LNCaP clone FGC (cell line): ENCODE measurements around the gene CRABP1.
A peak's percentile ranks its signal among the peaks of the same experiment; 100 is the strongest.

Source experiments
- DNase-seq: peaks from one replicate; pipeline ENCODE4 v3.0.0-alpha.2; 2011; ENCODE audit warnings: low read depth
- H3K4me3 ChIP-seq: 2 replicates; pipeline ENCODE4 v1.5.1; 2011; ENCODE audit warnings: mild to moderate bottlenecking, low read depth, low read length, control low read depth
- TF ChIP-seq, protein P1 (sequence below): IDR thresholded peaks from 2 replicates; pipeline ENCODE4 v1.5.1; 2012; ENCODE audit warnings: mild to moderate bottlenecking; ENCODE audit not compliant: control insufficient read depth, insufficient read depth; ENCODE audit errors: extremely low read depth

The CRABP1 gene

DNA sequence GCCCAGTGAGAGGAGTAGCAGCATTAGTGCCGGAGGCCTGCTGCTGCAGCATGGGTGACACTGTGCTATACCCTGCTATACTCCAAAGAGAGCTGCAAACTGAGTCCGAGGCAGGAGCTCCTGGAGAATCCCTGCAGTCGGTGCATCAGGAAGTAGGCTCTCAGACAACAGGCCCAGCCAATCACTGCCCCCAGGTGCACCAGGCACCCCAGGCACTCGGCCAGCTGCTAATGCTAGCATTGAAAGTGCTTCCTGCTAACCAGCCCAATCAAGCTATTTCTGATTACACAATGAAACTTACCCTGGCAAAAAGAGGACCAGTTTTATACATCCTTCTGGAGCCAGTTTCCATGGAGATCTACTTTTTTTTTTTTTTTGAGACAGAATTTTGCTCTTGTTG is 52.3 kb downstream of the CRABP1 start:
- no peak overlapping the region for H3K4me3 ChIP-seq
- TF ChIP-seq, protein P1, sequence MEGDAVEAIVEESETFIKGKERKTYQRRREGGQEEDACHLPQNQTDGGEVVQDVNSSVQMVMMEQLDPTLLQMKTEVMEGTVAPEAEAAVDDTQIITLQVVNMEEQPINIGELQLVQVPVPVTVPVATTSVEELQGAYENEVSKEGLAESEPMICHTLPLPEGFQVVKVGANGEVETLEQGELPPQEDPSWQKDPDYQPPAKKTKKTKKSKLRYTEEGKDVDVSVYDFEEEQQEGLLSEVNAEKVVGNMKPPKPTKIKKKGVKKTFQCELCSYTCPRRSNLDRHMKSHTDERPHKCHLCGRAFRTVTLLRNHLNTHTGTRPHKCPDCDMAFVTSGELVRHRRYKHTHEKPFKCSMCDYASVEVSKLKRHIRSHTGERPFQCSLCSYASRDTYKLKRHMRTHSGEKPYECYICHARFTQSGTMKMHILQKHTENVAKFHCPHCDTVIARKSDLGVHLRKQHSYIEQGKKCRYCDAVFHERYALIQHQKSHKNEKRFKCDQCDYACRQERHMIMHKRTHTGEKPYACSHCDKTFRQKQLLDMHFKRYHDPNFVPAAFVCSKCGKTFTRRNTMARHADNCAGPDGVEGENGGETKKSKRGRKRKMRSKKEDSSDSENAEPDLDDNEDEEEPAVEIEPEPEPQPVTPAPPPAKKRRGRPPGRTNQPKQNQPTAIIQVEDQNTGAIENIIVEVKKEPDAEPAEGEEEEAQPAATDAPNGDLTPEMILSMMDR = no peak
- DNase-seq = peak; percentile 79

DNA sequence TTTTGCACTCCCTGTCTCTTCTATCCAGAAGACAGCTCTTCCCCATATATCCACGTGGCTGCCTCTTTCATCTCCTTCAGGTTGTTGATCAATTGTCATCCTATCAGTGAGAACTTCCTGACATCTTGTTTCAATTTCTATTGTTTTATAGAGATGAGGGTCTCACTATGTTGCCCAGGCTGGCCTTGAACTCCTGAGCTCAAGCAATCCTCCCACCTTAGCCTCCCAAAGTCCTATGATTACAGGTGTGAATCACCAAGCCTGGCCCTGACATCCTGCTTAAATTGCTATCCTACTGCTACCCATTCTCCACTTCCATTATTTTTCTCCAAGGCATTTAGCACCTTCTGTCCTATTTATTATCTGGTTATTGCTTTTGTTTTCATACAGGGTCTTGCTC is 53.0 kb downstream of the CRABP1 start:
- H3K4me3 ChIP-seq = no peak overlapping the region
- DNase-seq = no peak
- TF ChIP-seq, protein P1 = no peak

DNA sequence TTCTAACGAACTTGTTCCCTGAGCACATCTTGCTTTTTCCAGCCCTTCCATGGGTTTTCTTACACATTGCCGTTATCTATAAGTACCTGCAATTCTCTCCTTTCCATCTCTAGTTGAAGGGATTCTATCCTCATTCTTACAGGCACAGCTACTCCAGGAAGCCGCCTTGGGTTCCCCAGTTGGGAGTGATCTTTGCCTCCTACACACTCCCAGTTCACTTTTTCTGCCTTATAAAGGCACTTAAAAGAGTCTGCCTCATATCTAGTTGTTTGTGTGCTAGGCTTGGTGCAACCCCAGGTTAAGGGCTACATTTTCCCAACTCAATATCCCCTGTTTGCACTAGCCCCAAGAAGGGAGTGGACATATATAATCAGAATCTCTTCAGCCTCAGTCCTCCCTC is 53.9 kb downstream of the CRABP1 start:
- TF ChIP-seq, protein P1 = no peak
- no peak for DNase-seq
- H3K4me3 ChIP-seq = no peak overlapping the region

DNA sequence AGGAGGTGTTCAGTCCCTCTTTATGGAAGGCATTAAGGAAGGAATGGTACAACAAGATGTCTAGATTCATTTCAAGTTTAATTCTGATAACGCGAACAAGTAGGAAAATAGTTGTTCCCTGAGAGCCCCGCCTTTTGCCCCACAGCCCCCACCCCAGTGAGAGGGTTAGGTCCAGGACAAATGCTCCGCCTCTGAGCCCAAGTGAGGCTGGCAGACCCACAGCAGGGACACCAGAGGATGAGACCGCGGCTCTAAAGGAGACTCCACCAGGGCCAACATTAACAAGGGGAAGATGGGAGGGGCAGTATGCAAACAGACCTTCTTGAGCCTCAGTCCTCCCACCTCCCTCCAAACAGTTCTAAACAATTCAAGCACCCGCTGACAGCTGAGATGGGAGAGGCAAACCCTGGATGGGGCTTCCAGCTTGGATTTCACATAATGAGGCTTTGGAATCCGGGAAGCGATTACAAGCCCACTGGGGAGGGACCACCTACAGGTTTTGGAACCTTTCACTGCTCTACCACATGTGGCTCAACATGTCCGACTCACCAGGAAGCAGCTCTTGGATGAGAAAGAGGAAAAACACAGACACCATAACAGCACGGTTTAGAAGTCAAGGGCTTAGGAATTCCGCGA is 54.9 kb downstream of the CRABP1 start:
- DNase-seq = no peak
- H3K4me3 ChIP-seq = no peak overlapping the region

DNA sequence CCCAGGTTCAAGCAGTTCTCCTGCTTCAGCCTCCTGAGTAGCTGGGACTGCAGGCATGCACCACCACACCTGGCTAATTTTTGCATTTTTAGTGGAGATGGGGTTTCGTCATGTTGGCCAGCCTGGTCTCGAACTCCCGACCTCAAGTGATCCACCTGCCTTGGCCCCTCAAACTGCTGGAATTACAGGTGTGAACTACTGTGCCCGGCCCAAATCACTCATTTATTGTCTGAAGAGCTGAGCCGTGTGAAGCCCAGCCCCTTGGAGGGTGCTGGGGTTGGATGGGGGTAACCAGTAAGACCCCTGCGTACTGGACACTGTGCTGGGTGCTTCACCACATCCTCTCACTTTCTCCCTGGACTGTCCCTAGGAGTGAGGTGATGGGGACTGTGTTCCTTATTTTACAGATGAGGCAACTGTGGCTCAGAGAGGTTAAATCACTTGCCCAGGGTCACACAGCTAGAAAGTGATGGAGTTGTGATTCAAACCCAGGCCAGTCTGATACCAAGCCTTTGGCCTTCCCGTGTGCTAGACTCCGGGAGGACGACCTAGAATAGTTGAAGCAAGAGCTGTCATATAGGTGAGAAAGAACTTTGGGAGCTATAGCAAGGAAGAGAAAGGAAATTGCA is 56.1 kb downstream of the CRABP1 start:
- no peak for DNase-seq
- TF ChIP-seq, protein P1 = no peak
- H3K4me3 ChIP-seq = no peak overlapping the region

More for the DNA sequence above, 54.9 kb downstream of the CRABP1 start:
- TF ChIP-seq, protein P1 = no peak

DNA sequence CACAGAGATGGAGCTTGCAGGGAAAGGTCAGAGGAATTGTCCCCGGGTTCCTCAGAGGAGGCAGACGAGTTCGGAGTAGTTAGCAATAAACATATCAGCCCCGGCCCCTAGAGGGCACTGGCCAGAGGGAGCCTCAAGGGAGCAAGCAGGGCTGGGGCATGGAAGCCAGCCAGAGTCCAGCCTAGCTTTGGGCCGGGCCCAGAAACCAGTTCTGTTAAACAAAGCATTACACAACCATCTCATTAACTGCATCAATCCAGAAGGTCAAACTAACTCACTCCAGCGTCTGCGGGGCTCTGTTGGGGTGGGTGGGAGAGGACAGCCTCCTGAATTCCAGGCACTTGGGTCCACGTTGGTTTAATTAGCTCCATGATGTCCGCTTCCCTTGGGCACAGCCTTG is 56.8 kb downstream of the CRABP1 start:
- H3K4me3 ChIP-seq = no peak overlapping the region
- DNase-seq = peak; percentile 87
- TF ChIP-seq, protein P1 = peak; percentile 68

DNA sequence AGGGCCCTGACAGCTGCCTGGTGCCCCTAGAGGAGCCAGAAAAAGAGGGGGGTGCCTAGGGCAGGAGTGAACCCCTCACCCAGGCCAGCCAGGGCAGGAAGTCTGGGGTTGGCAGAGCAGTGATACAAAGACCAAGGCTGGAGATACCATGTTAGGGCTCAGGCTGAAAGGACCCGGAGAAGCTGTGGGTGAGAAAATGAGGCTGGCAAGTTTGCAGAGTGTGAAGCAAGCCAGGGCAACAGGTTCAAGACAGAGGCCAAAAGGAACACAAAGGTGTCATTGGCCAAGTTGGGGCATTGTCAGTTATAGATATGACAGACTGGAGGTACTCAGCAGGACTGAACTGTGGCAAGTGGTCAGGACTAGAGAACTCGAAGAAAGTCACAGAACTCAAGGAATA is 57.2 kb downstream of the CRABP1 start:
- no peak overlapping the region for H3K4me3 ChIP-seq
- TF ChIP-seq, protein P1 = no peak
- no peak for DNase-seq
